HUDEP-2 (cell line): ENCODE results near the gene GK.
"Not testable (repeated sequence)": the region's sequence is repeated elsewhere in the genome, so short reads cannot be mapped to it uniquely, and the experiment has no call there.

Experiments used
- DNase-seq, 76 experiments: peaks; one replicate each; lab custom pipeline; 2025; ENCODE audit not compliant: unreplicated experiment in 76 of 76; lab: John Stamatoyannopoulos, UW

The GK gene

DNA sequence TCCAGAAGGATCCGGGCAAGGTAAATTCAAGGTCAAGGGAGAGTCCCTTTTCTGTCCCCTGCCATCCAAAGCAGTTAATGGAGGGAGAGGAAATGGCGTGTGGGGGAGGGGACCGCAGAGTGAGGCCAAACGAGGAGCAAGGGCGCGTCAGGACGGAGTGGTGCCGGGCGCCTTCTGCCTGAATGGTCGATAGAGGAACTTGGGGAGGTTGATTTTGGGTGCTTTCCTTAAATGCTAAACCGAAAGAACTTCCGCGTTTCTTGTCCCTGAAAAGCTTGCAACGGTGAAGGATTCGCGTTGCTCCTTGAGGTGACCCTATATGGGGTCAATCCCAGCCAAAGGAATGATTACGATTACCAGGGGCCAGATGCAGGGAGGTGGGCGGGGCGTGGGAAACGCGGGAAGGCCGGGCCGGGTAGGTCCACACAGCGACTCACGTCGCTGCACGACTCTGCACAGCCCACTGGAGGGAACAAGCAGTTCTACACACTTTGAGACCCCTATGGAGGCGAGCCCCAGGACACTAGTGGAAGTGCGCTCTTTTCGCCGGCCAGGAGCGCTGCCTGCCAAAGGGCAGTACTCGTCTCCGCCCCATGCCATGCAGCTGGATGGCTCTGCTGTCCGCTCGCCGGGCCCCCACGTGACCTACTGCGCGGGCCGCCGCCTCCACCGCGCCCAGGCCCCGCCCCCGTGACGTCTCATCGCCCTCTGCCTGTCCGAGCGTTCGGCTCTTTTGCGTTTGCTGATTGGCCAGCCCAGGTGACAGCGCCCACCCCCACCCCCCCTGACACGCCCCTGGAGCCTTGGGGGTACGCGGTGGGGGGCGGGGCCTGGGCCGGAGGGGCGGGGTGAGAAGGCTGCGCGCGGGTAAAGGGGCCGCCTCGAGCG is 452 bp upstream of the GK start:
- DNase-seq: peak; percentile 18 to 93 (median 86)

DNA sequence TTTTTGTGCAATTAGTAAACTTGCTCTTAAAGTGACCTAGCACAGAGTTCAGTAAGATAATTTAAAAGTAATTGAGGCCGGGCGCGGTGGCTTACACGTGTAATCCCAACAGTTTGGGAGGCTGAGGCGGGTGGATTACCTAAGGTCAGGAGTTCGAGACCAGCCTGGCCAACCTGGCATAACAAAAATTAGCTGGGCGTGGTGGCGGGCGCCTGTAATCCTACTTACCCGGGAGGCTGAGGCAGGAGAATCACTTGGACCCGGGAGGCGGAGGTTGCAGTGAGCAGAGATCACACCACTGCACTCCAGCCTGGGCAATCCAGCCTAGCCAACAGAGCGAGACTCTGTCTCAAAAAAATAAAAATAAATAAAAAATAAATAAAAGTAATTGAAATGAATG is 1.2 kb downstream of the GK start:
- not testable (repeated sequence) for DNase-seq

DNA sequence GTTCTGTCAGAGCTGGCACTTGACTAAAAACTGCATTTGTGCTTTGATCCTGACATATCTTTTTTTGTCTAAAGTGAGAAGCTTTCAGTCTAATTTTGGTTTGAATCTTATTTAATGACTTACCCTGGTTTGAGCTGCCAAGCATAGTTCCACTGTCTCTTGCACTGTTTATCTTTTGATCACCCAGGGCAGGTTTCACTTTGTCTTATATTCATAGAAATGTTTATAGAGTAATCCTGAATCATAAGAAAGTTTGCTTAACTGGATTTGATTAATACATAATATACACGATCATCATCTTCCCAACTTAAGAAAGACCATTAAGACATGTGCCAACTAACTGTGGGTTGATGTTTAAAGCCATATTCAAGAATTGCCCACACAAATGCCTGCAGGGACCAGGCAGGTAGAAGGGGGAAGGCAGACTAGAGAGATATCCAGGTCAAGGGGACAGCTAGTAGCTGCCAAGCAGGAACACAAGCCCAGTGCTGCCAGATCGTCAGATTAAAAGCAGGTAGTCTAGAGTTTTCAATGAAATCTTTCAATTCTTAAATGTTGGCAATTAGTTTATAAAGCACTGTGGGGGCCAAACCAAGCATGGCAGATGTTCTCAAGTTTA is 1.9 kb downstream of the GK start:
- no peak for DNase-seq

DNA sequence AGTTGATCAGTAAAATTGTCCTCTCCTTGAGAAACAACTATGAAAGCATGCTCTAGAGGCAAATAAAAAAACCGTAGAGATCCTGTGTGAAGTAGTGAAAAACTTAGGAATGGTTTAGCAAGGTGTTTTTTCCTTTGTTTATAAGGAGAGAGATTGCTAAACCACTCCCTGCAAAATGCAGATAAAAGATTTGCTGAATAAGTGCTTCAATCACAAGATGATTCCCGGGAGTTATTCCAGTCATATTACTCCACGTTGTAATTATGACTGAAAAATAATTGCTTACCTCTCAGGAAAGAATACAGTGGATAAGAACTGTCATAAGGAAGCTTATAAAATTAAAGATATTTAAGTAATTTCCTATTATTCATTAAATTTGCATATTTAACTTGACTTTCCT is 2.8 kb downstream of the GK start:
- DNase-seq: no peak

DNA sequence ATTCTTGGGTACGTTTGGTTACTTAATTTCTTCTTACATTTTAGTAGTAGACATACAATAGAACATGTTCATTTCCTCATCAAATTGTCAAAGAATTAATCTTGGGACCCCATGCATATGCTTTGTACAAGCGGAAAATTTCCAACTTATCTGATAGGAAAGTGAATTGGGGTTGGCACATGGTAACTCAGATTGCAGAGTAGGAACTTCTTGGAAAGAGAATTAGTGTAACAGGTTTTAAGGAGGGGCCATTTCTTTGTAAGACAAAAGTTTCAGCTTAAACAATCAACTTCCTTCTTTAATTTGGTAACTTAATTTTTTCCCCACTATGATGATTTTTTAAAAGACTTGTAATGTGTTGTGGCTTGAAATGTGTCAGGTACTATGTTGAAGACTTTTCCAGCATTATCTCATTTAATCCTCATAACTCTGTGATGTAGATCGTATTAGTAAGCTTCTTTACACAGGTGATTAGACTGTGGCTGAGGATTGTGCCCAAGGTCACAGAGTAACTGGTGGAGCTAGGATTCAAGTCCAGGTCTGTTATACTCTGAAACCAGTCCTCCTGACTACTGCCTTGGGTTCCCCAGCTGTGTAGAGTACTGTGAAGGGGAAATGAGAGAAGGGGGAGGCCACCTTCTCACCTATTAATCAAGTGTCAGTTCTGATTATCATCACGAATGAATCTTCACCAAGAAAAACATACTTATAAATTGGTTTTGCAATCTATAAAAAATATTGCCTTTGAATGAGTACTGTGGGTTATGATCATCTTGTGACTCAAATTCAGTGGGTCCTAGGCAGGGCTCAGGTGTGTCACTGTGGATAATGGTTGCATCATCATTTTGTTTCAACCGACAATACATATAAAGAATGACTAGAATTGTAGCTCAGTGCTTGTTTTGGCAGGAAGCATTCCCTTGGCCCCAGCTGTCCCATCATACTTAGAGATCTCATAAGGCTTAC is 4.3 kb downstream of the GK start:
- peak in 2 of 76 experiments; percentile 4 to 20 for DNase-seq

DNA sequence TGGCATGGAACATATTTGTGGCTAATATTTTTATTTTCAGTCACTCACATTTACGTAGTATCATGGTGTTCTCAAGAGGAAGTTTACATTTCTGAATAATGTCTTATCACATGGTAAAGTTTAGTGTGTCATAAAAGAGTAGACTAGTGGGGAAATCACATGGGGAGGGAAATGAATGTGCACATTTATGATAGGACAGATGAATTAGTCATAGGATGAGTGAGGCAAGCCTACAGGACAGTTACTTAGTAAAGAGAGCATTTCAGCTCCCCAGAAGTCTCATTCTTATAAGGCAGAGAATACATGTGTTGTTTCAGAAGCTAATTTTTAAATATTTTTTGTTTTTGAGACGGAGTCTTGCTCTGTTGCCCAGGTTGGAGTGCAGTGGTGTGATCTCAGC is 6.2 kb downstream of the GK start:
- DNase-seq: peak in 21 of 76 experiments; percentile 0 to 45 (median 15)

DNA sequence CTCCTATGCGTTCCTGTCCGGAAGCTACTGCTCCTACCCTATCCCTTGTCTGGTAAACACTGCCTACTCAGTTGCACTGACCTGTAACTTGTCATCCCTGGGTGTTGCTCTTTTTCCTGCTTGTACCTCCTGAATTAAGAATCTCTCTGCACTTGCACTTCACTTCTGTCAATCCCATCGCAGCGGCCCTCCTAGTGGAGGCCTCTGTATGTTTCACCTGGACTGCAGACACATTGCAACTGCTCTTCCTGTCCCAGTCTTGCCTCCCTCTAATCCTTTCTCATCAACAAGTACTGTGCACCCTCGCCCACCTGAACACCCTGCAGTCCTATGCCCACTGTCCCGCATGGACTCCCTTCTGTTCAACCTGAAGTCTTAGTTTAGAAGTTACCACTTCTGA is 8.0 kb downstream of the GK start:
- no peak for DNase-seq

DNA sequence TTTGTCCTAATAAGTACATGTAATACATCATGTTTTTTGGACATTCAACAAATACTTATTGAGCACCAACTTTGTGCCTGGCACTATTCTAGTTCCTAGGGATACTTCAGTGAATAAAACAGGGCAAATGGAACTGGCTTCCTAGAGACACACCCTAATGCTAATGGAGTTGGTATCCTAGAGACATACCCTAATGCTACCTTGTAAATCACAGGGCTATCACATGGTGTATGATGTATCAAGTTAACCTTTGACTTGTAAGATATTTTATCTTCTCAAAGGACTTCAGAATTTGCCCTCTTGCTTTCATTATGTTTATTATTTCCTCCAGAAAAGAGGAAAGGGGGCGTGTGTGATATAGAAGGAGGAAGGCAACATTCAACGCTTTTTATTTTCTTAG is 10.1 kb downstream of the GK start:
- no peak for DNase-seq

DNA sequence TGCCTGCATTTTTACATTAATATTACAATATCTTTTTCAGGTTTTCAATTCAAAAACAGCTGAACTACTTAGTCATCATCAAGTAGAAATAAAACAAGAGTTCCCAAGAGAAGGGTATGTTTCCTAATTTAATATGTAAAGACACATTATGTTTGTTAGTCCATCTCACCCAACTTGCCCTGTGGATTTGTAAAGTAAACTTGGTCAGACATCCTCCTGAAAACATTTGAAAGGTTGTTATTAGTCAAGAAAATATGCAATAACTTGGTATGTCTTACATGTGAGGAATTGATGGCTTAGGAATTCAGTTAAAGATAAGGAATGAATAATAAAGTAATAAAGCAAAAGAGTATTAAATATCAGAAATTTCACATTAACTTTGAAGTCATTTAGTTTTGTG is 12.2 kb downstream of the GK start:
- DNase-seq: no peak

DNA sequence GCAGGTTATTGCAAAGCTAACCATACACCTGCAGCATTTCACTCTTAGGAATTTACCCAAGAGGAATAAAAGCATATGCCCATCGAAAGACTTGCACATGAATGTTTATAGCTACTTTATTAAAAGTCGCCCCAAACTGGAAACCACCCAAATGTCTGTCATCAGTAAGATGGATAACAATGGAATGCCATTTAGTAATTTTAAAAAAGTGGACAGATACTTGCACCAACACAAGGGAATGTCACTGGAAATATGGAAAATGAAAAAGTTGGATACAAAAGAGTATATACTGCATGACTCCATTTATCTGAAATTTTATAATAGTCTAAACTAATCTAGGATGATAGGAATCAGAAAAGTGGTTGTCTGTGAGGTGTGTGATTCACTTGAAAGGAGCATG is 12.9 kb downstream of the GK start:
- DNase-seq: no peak

DNA sequence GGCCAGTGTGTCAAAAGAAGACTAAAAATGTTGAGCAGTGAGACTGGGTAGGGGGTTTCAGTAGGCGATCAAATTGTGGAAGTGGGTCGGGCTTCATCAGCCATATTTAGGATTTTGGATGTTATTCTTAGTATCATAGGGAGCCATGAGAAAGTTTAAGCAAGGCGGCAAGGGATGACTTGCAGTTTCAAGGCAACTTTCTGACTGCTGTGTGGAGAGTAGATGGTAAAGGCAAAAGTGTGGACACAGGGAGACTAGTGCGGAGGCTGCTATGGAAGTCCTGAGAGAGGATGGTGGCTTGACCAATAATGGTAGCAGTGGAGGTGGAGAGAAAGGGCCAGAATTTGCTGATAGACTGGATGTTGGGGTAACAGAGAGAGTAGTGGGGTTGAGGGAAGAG is 15.4 kb downstream of the GK start:
- DNase-seq: no peak

DNA sequence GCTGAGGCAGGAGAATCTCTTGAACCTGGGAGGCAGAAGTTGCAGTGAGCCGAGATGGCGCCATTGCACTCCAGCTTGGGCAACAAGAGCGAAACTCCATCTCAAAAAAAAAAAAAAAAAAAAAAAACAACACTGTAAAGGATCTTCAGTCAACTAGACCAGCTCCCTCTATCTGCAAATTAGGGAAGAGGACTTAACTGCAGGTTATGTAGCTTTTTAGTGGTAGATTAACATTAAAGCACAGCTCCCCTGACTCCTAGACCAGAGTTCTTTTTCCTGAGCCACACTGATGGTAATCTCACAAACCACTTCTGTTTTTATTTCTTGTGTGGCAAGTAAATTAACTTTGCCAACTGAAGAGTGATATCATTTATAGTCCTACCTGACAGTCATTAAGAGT is 18.0 kb downstream of the GK start:
- DNase-seq: peak in 1 of 76 experiments; percentile 1

DNA sequence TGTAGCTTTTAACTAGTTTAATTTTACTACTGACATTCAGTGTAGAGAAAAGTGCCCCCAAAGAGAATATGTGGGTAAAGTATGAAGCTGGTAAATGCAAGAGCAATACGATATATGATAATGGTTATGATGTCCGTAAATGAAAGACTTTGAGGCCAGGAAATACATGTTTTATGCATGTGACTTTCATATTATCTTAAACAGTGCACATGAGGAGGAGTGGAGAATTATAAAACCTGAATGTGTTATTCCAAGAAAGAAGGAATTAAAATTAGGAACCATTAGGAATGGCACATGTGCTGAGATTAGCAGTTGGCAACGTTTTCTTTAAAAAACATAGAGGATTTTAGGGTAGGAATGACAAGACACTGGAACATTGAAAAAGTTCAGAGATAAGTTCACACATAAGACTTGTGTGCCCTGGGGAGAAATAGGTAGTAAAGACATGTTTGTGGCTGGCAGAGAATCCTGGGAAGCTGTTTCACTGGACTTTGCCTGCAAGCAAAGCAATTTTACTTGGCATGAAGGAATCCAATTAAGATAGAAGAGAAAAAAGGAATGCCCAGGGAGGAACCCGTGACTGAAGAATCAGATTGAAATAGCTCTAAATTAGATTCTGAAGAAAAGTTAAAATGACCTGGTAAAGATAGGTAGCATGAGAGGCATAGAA is 20.0 kb downstream of the GK start:
- DNase-seq: no peak

DNA sequence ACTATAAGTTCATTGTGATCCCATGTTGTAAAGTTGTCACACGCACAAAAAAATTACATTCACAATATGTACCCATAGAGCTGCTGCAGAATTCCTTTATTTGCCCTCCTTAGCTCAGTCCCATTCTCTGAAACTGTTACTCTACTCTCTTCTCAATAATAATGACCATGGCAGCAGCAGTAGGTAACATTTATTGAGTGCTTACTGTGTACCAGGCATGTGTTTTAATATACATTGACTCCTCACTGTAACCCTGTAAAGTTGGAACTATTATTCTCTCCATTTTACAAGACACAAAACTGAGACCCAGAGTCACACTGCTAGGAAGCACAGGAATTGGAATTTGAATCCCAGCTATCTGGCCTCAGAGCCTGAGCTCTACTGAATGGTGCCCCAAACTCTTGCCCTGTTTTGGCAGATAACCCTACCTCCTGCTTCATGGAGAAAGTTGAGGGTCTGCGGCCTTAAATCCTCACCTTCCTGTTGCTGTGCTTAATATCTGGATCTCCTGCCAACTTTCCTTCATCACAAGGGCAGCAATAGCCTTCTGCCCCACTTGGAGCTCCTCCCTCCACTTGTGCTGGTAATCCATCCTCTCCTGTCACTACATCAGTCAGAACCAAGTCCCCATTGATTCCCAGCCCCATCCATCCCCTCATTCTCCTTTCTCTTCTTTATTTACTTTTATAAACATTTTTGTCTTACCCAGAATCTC is 20.8 kb downstream of the GK start:
- DNase-seq: no peak

DNA sequence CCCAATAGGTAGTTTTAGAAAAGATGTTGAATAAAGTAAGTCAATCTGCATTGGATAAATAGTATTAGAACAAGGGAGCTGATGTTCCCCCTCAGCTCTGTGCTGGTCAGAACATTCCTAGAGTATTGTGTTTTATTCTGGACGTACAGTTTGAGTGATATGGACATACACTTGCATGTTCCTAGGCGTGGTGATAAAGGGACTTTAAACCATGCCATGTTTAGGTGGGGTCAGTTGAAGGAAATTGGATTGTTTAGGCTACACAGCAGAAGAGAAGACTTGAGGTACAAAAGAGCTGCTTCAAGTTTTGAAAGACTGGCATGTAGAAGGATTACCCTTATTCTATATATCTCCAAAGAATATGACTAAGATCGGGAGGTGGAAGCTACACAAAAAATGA is 21.6 kb downstream of the GK start:
- no peak for DNase-seq

DNA sequence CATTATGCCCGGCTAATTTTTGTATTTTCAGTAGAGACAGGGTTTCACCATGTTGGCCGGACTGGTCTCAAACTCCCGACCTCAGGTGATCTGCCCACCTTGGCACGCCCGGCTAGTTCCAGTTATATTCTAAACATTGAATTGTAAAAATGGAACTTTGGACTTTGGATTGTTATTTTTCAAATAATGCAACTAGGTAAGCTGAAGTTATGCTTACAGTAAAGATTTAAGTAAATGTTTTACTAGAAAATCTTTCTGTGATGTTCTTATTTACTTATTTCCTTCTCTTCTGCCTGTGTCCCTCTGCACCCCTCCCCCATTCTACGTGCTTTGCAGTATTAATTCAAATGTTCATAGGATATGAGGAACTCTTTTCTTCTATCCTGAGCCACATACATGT is 26.1 kb downstream of the GK start:
- DNase-seq: no peak

DNA sequence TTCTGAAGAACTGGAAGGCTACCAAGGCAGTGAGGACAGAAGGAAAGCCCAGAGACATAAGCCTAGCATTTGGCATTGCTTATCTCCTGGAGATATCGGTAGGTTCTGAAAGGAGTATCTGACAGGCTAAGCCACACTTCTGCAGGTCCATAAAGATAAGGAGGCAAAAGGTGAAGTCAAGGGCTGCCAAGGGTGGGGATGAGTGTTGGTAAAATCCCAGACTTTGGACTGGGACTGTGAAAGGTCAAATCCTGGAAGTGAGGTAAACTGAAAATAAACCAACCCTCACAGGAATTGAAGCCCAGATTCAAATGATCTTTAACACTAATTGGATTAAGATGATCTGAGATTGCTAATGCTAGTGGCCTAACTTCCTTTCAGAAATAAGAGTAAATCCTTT is 27.4 kb downstream of the GK start:
- no peak for DNase-seq

DNA sequence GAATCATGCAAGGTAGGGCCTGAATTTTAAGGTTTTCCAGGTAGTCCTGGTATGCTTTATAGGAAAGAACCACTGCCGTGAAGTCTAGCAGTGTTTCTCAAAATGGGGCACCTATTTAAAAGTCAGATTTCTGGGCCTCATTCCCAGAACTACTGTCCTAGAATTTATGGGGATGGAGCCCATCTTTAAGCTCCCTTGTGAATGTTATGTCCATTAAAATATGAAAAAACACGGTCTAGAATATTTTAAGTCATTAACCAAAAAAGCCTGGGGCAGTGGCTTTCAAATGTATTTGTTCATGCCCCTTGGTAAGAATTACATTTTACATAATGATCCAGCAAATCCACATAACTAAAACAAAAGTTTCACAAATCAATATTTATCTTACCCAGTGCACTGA is 35.4 kb downstream of the GK start:
- no peak for DNase-seq

DNA sequence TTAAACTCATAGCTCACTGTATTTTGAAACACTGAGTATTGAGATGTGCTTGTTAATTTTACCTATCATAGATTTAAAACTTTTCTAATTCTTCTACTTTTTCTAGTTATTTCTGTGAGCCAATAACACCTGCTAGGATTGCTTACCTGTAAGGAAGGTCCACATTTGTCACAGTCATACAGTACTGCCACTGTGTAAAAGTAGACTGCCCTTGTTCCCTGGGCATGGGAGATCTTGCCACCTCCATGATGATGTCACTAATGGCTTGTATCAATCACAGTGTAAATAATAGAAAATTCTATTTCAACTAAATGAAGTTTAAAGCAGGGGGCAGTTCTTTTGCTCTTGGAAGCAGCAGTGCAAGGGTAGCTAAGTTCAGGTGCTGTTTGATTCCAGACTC is 35.9 kb downstream of the GK start:
- no peak for DNase-seq

DNA sequence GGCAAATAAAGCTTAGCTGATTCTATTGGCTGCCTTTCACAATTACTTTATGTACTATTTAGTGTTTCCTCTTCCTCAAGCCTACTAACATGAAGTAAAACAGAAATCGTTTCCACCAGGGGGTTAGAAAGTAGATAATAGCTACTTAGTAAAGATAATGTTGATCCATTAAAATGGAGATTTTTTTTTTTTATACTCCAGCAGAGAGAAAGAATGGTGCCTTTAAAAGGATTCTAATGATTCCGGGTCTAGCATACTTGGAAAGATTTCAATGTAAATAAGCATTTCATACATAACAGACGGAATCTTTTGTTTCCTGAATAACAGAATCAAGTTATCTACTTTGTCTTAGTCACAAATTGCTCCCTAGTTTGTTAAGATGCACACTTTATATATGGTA is 37.1 kb downstream of the GK start:
- DNase-seq: no peak
